NCI-H2227 (cell line): ENCODE measurements around the gene LSM2.

Source experiments
- DNase-seq: peaks from one replicate; lab custom pipeline; 2025; ENCODE audit not compliant: unreplicated experiment; lab: John Stamatoyannopoulos, UW

The LSM2 gene

DNA sequence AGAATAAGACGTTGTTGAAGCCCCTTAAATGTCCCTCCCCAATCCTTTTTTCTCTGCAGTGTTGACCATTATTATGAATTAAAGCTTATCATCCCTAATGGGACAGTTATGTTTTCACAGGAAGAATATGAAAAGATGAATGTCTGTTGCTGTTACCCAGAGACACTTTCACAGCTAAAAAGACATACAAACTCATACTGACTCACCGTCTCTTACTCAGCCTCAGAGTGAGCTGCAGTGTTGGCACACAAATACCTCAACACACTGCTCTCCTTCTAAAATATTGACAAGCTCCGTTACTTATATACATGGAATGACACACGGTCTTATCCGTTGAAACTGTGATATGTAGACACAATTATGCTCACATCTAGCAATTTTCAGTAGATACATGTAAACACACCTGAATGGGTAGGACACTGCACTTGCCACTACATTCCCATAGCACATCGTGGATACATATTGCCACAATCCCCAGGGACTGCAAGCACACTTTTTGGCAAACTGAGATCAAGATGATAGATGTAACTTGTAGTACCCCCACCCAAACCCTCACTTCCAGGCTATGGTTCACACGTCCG, 53.9 kb downstream of the LSM2 start:
- no peak for DNase-seq

DNA sequence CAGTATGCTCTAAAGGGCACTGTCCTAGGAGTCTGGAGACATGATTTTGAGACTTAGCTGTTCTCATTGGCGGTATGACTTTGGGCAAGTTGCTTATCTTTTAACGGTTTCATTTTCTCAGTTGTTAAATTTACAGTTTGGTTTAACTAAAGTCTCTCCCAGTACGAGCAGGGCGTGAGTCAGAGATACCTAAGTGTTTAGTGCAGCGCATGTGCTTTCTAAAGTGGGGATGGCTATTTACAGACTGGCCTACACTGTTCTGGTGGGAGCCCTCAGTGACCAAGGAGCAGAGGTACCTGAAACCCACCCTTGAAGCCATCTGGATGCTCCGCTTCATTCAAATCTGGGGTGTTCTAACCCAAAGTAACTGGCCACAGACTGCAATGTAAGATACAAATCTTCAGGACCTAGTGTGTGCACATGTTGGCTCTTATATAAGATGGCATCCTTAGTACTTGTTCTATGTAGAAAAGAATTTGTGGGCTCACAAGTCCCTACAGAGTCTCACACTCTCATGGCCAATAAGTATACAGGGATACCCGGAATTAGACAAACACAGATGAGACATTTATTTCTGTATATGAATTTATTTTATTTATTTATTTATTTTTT, 56.2 kb downstream of the LSM2 start:
- no peak for DNase-seq

DNA sequence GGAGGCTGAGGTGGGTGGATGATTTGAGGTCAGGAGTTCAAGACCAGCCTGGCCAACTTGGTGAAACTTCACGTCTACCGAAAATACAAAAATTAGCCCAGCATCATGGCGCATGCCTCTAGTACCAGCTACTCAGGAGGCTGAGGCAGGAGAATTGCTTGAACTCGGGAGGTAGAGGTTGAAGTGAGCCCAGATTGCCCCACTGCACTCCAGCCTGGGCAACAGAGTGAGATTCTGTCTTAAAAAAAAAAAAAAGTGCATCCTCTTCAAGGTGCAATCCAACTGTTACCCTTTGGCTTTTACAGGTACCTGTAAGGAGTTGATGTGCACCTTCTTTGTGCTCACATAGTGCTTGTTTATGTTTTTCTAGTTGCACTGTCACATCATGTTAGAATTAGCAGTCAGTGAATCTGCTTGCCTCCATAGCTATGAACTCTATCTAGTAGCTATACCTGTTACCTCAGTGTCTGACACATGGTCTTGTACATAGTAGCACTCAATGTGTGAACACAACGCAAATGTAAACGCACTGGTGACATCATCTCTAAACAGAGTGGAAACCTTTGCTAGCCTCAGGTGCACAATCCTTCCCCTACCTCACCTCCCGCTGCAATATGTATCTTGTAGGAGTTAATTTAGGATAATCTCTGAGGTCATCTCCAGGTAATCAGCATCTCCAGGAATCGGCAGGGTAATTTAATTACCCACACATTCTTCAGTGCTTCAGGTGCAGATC, 57.3 kb downstream of the LSM2 start:
- no peak for DNase-seq
